Activated CD8-positive, alpha-beta T cell treated with anti-CD3 and anti-CD28 coated beads, Interleukin-2, amount 10 ng/mL, durations not matched to agents 7 days and 5 days (primary cell): ENCODE measurements around the gene SPEG. TPM values are rescaled to one million over a fixed set of nuclear protein-coding genes. Genes with fewer than 3 reads are reported as not detected.

Experiments
- ATAC-seq: fragments of 150-1000 bp; cut with Tn5 transposase; one replicate; pipeline ENCODE4 v1.10.0; 2021; ENCODE audit warnings: moderate library complexity
- CTCF ChIA-PET: fragments of 350-600 bp; sonication (Branson Sonifier 250); formaldehyde crosslinking; loops from one replicate; lab custom pipeline; 2021; ENCODE audit warnings: antibody characterized with exemption; lab: Charles Lee
- POLR2A ChIA-PET: fragments of 350-600 bp; sonication (Branson Sonifier 250); formaldehyde crosslinking; loops from one replicate; lab custom pipeline; 2021; ENCODE audit warnings: antibody characterized with exemption; lab: Charles Lee
- DNase-seq: peaks from one replicate; pipeline ENCODE4 v3.0.0-alpha.2; 2020
- H3K27ac Mint-ChIP-seq: one replicate; pipeline ENCODE4 v1.8.0; 2021; ENCODE audit warnings: mild to moderate bottlenecking, mixed read lengths
- H3K27me3 Mint-ChIP-seq: one replicate; pipeline ENCODE4 v1.8.0; 2021; ENCODE audit warnings: low read depth, mixed read lengths
- H3K36me3 Mint-ChIP-seq: one replicate; pipeline ENCODE4 v1.8.0; 2021; ENCODE audit warnings: low read depth, mixed read lengths
- H3K4me1 Mint-ChIP-seq: one replicate; pipeline ENCODE4 v1.8.0; 2021; ENCODE audit warnings: low read depth, mixed read lengths
- H3K4me3 Mint-ChIP-seq: one replicate; pipeline ENCODE4 v1.8.0; 2021; ENCODE audit warnings: mild to moderate bottlenecking, mixed read lengths
- H3K9me3 Mint-ChIP-seq: one replicate; pipeline ENCODE4 v1.8.0; 2022; ENCODE audit warnings: mixed read lengths; ENCODE audit not compliant: insufficient read depth
- total RNA-seq, 2 experiments: library from RNA; stranded (reverse); gene quantifications; one replicate each; pipeline ENCODE4 v1.2.3, GENCODE V29; 2021

The SPEG gene
- total RNA-seq, 2 experiments from 2014 or later = 10.8 to 11.6 TPM

GRCh38 chr2:219459460-219460311, 25.0 kb downstream of the SPEG start:
- H3K27me3 Mint-ChIP-seq = no peaks in the 10 kb centered on the region
- peaks cover 54% of the 10 kb centered on the region for H3K4me1 Mint-ChIP-seq
- no peaks in the 10 kb centered on the region for H3K36me3 Mint-ChIP-seq
- DNase-seq (peak; percentile 53), ATAC-seq (peak; percentile 27)
- H3K27ac Mint-ChIP-seq = peak overlapping the region; percentile 52
- no peaks in the 10 kb centered on the region for H3K9me3 Mint-ChIP-seq
- POLR2A ChIA-PET = interaction anchor here (1.2 kb wide), 1 partner anchor 40 kb away, joined by 3 read pairs; no protein-coding TSS in a partner anchor
- CTCF ChIA-PET = interaction anchor here (0.6 to 3.4 kb wide), 13 partner anchors 10 to 70 kb away, joined by 3 to 25 read pairs (median 5); partner anchors contain the start of gene GMPPA
- no peak overlapping the region for H3K4me3 Mint-ChIP-seq

GRCh38 chr2:219460424-219460926, 25.8 kb downstream of the SPEG start:
- ATAC-seq (no peak), DNase-seq (no peak)
- POLR2A ChIA-PET = interaction anchor here (1.3 kb wide), 1 partner anchor 14 kb away, joined by 3 read pairs; no protein-coding TSS in a partner anchor
- Mint-ChIP-seq H3K27ac (peak overlapping the region; percentile 80), H3K4me1 (peaks cover 49% of the 10 kb centered on the region), H3K36me3 (no peaks in the 10 kb centered on the region), H3K4me3 (no peak overlapping the region), H3K27me3 (no peaks in the 10 kb centered on the region), H3K9me3 (no peaks in the 10 kb centered on the region)
- CTCF ChIA-PET = interaction anchor here (0.8 to 2.0 kb wide), 7 partner anchors 13 to 82 kb away, joined by 3 to 15 read pairs (median 4); partner anchors contain the start of gene GMPPA

- Mint-ChIP-seq H3K27ac (peak overlapping the region; percentile 80), H3K36me3 (no peaks in the 10 kb centered on the region), H3K27me3 (no peaks in the 10 kb centered on the region), H3K9me3 (no peaks in the 10 kb centered on the region), H3K4me1 (peaks cover 43% of the 10 kb centered on the region), H3K4me3 (peak overlapping the region; percentile 28)
- DNase-seq (peak; percentile 79), ATAC-seq (peak; percentile 76)
- POLR2A ChIA-PET = interaction anchor here (1.3 kb wide), 1 partner anchor 13 kb away, joined by 3 read pairs; no protein-coding TSS in a partner anchor
- CTCF ChIA-PET = interaction anchor here (0.8 to 2.0 kb wide), 5 partner anchors 12 to 81 kb away, joined by 3 to 15 read pairs (median 3); partner anchors contain the start of gene GMPPA
Observed at GRCh38 chr2:219461047-219461514, 26.4 kb downstream of the SPEG start.

GRCh38 chr2:219461669-219462068, 27.0 kb downstream of the SPEG start:
- DNase-seq = no peak
- Mint-ChIP-seq H3K4me1 (peaks cover 40% of the 10 kb centered on the region), H3K36me3 (no peaks in the 10 kb centered on the region), H3K4me3 (peak overlapping the region; percentile 28), H3K27ac (peak overlapping the region; percentile 80), H3K27me3 (no peaks in the 10 kb centered on the region), H3K9me3 (no peaks in the 10 kb centered on the region)
- no peak for ATAC-seq
- ChIA-PET CTCF (interaction anchor here (1.1 to 2.0 kb wide), 3 partner anchors 15 to 81 kb away, joined by 3 to 15 read pairs (median 11); no protein-coding TSS in a partner anchor), POLR2A (interaction anchor here (1.3 kb wide), 1 partner anchor 13 kb away, joined by 3 read pairs; no protein-coding TSS in a partner anchor)

- Mint-ChIP-seq H3K4me1 (peaks cover 37% of the 10 kb centered on the region), H3K9me3 (no peaks in the 10 kb centered on the region), H3K36me3 (no peaks in the 10 kb centered on the region), H3K27ac (peak overlapping the region; percentile 52), H3K27me3 (no peaks in the 10 kb centered on the region), H3K4me3 (no peak overlapping the region)
- ChIA-PET CTCF (interaction anchor here (1.2 to 1.7 kb wide), 3 partner anchors 13 to 59 kb away, joined by 3 to 5 read pairs (median 4); a partner anchor contains a TSS), POLR2A (no interaction called here)
- no peak for DNase-seq
- ATAC-seq = no peak
Observed at GRCh38 chr2:219462349-219462748, 27.7 kb downstream of the SPEG start.

GRCh38 chr2:219464286-219465032, 29.8 kb downstream of the SPEG start:
- Mint-ChIP-seq H3K4me3 (no peak overlapping the region), H3K4me1 (peaks cover 16% of the 10 kb centered on the region), H3K27me3 (no peaks in the 10 kb centered on the region), H3K9me3 (no peaks in the 10 kb centered on the region), H3K27ac (no peak overlapping the region), H3K36me3 (no peaks in the 10 kb centered on the region)
- CTCF ChIA-PET = interaction anchor here (0.6 to 1.7 kb wide), 3 partner anchors 12 to 77 kb away, joined by 3 to 11 read pairs (median 3); no protein-coding TSS in a partner anchor
- ATAC-seq = no peak
- POLR2A ChIA-PET = no interaction called here
- DNase-seq = no peak

GRCh38 chr2:219465659-219466561, 31.3 kb downstream of the SPEG start:
- Mint-ChIP-seq H3K27ac (peak overlapping the region; percentile 20), H3K4me1 (peaks cover 7% of the 10 kb centered on the region), H3K4me3 (no peak overlapping the region), H3K27me3 (no peaks in the 10 kb centered on the region), H3K9me3 (no peaks in the 10 kb centered on the region), H3K36me3 (no peaks in the 10 kb centered on the region)
- DNase-seq (no peak), ATAC-seq (no peak)
- ChIA-PET CTCF (no interaction called here), POLR2A (no interaction called here)

- ATAC-seq = no peak
- no peak for DNase-seq
- no peaks in the 10 kb centered on the region for H3K27me3 Mint-ChIP-seq
- ChIA-PET POLR2A (no interaction called here), CTCF (interaction anchor here (0.9 to 1.5 kb wide), 2 partner anchors 10 to 63 kb away, joined by 4 to 5 read pairs; no protein-coding TSS in a partner anchor)
- no peak overlapping the region for H3K4me3 Mint-ChIP-seq
- H3K36me3 Mint-ChIP-seq = no peaks in the 10 kb centered on the region
- H3K4me1 Mint-ChIP-seq = no peaks in the 10 kb centered on the region
- H3K27ac Mint-ChIP-seq = no peak overlapping the region
- H3K9me3 Mint-ChIP-seq = no peaks in the 10 kb centered on the region
Observed at GRCh38 chr2:219466816-219467735, 32.4 kb downstream of the SPEG start.

- H3K27me3 Mint-ChIP-seq = no peaks in the 10 kb centered on the region
- no peaks in the 10 kb centered on the region for H3K9me3 Mint-ChIP-seq
- no peak overlapping the region for H3K4me3 Mint-ChIP-seq
- DNase-seq (no peak), ATAC-seq (no peak)
- no peaks in the 10 kb centered on the region for H3K4me1 Mint-ChIP-seq
- no peaks in the 10 kb centered on the region for H3K36me3 Mint-ChIP-seq
- H3K27ac Mint-ChIP-seq = no peak overlapping the region
- ChIA-PET CTCF (interaction anchor here (0.9 to 1.5 kb wide), 2 partner anchors 9 to 62 kb away, joined by 4 to 5 read pairs; no protein-coding TSS in a partner anchor), POLR2A (no interaction called here)
Observed at GRCh38 chr2:219467736-219468075, 33.1 kb downstream of the SPEG start.
